ENCODE measurements around the gene PUM2. TPM values are rescaled to one million over a fixed set of nuclear protein-coding genes. Genes with fewer than 3 reads are reported as not detected.

PUM2 gene
- total and polyA plus RNA-seq, 2 of the 13 experiments (the other 11 are each of a cell fraction or from before 2014, with no cell fraction given): 69.6 to 69.8 TPM

GRCh38 chr2:20224716-20225293 is 125.8 kb downstream of the PUM2 start, which contains the start of gene SDC1 (continued):
- 0 out of 2 replicates have a peak, but pooled peaks have one; percentile 3 for TF ChIP-seq TBX2 (CRISPR knock-in tag; IDR thresholded peaks at IDR 0.05; ENCODE audit: borderline replicate concordance)
- peak; percentile 84; the same call in 1 of the 2 replicates for TF ChIP-seq TFDP2 (CRISPR knock-in tag; IDR thresholded peaks at IDR 0.05)
- no peak; the same call in 1 of the 2 replicates for TF ChIP-seq ZNF740 (CRISPR knock-in tag; IDR thresholded peaks at IDR 0.05)
- no peak for TF ChIP-seq ATF3 (CRISPR knock-in tag; IDR thresholded peaks at IDR 0.05)
- TF ChIP-seq HNRNPH1 (optimal IDR thresholded peaks at IDR 0.05; ENCODE audit: low read depth, low read length): no peak
- 0 out of 2 replicates have a peak, but pooled peaks have one; percentile 4 for TF ChIP-seq ZNF747 (CRISPR knock-in tag; IDR thresholded peaks at IDR 0.05; ENCODE audit: borderline replicate concordance)
- TF ChIP-seq ATF7 (IDR thresholded peaks at IDR 0.05): no peak
- no peak for TF ChIP-seq ATF7 (CRISPR knock-in tag; IDR thresholded peaks at IDR 0.05)
- peak; percentile 42; the same call in 1 of the 2 replicates for TF ChIP-seq ZBTB44 (CRISPR knock-in tag; IDR thresholded peaks at IDR 0.05)
- TF ChIP-seq MEIS2 (CRISPR knock-in tag; IDR thresholded peaks at IDR 0.05): peak; percentile 67; the same call in 1 of the 2 replicates
- no peak for TF ChIP-seq MEIS1 (CRISPR knock-in tag; IDR thresholded peaks at IDR 0.05; ENCODE audit: borderline replicate concordance)
- no peak for TF ChIP-seq ATF5 (CRISPR knock-in tag; IDR thresholded peaks at IDR 0.05; ENCODE audit: low read depth)
- TF ChIP-seq ARID5B (CRISPR knock-in tag; IDR thresholded peaks at IDR 0.05): 0 out of 2 replicates have a peak, but pooled peaks have one; percentile 36
- no peak for TF ChIP-seq PAF1 (CRISPR knock-in tag; IDR thresholded peaks at IDR 0.05)
- peak; percentile 61; the same call in 1 of the 2 replicates for TF ChIP-seq UBTF (CRISPR knock-in tag; IDR thresholded peaks at IDR 0.05)
